Stimulated activated CD4-positive, alpha-beta T cell treated with anti-CD3 and anti-CD28 coated beads, Interleukin-1b, Interleukin-23, amount 100 ng/mL, for 48 hours (primary cell): ENCODE measurements around the gene TRAM2.

Experiments used
- DNase-seq: peaks from one replicate; pipeline ENCODE4 v3.0.0-alpha.2; 2020

The TRAM2 gene, protein sequence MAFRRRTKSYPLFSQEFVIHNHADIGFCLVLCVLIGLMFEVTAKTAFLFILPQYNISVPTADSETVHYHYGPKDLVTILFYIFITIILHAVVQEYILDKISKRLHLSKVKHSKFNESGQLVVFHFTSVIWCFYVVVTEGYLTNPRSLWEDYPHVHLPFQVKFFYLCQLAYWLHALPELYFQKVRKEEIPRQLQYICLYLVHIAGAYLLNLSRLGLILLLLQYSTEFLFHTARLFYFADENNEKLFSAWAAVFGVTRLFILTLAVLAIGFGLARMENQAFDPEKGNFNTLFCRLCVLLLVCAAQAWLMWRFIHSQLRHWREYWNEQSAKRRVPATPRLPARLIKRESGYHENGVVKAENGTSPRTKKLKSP

DNA sequence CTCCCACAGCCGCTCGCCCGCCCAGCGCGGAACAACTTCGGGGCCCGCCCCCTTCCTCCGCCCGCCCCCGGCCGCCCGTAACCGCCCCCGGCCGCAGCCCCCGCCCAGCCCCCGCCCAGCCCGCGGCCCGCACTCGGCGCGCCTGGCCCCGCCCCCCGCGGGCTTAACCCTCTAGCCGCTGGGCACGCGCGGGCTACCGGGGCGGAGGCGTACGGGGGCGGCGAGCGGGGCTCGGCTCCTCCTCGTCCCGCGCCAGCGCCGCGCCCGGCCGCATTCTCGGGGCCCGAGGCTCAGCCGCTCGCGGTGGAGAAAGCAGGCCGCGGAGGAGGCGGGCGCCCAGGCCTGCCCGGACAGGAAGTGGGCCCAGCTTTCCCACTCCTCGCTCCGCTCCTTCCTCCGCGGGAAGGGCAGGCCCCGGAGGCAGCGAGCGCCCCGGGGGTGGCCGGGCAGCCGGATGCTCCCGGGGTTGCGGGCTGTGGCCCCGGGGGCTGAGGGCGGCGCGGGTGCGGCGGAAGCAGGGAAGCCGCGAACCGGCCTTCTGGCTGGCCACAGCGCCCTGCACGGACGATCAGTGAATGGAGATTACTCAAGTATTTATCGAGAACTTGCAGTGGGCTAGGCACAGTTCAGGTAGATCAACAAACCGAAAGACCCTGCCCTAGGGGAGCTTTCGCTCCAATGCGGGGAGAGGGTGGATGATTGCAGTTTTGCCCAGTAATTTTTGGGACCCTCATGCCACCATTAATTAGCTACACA is at the start of gene TRAM2:
TSS of gene TRAM2 (minus strand) at position 39 of the 756 bp plus-strand sequence. CDS start 145 bp downstream, outside the sequence.
- DNase-seq, result peak; percentile 56

GRCh38 chr6:52622810-52623209 is 46.0 kb upstream of the TRAM2 start:
- DNase-seq, result no peak

GRCh38 chr6:52621631-52622030 is 44.8 kb upstream of the TRAM2 start:
- DNase-seq, result no peak

GRCh38 chr6:52620906-52621190 is 44.0 kb upstream of the TRAM2 start:
- DNase-seq, result no peak

DNA sequence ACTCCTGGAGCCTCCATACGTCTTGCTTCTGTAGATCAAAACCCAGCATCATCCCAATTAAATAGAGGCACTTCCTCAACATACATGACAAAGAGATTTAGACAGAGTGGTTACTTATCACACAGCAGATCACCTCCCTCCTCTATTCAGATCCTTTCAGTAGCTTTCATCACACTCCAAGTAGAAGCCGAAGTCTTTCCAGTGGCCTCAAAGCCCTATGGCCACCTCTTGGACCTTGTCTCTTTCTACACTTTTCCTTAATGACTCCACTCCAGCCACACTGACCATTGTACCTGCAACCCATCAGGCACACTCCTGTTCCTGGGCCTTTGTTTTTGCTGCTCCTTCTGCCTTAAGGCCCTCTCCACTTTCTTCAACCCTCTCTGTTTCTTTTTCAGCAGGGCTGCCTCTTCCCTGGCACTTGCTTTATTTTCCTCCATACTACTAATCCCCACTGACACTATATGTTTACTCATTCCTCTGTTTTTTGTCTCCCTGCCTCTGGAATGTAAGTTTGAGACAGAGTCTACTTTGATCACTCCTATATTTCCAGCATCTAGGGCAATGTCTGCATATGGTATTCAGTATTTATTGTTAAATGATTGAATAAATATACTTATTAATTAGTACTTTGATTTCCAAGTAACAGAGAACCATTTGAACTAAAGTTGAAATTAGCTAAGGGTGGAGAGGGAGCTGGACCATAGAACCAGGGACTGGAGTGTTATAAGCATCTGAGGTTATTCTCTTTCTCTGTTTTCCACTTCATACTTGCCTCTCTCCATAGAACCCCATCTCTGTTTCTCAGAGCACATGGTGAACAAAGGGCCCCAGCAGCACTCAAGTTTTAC is 43.4 kb upstream of the TRAM2 start:
- DNase-seq, result no peak

DNA sequence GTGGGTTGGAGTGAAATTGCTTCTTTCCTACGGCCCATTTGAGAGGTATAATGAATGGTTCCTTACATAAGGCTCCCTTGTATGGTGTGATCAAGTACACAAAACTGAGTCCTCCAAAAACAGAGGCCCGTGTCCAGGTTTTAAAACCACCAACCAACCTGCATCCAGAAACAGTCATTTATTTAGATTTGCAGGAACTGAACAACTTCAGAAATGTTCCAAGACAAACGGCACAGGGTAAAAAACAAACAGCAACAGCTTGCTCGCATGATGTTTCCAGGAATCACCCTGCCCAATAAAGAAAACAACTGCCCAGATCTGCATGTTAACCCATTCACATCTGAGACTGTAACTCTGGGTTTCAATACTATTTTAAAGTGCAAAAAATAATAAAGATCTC is 40.2 kb upstream of the TRAM2 start:
- no peak for DNase-seq

GRCh38 chr6:52616059-52616690 is 39.3 kb upstream of the TRAM2 start:
- no peak for DNase-seq

DNA sequence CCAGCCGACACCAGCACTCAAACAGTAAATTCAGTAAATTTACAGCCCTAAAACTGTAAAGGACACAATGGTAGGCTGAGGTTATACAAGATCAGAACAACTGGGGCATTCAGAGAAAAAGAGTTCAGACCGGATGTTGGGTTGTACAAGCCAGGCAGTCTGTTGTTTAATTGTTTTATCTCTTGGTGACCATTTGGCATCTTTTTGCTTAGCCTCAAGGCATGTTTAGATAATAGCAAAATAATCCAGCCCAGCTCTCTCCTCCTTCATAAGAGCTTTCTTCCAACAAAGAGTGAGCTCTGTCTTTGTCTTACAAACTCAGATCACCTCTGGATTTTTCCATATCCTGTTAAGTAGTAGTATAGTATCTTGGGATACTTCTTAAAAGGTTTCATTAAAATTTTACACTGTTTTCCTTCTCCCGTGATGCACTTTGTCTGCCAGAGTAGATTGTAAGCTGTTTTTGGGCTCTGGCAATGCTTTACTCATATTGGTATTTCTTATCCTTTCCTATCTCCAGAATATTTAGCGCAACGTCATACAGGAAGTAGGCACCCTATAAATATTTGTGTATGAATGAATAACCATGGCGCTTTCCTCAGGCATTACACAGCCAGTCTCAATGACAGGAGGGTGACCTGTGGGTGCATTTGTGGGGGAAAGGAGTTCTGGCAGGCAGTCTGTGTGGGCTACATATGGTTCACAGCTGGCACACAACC is 35.6 kb upstream of the TRAM2 start:
- no peak for DNase-seq

DNA sequence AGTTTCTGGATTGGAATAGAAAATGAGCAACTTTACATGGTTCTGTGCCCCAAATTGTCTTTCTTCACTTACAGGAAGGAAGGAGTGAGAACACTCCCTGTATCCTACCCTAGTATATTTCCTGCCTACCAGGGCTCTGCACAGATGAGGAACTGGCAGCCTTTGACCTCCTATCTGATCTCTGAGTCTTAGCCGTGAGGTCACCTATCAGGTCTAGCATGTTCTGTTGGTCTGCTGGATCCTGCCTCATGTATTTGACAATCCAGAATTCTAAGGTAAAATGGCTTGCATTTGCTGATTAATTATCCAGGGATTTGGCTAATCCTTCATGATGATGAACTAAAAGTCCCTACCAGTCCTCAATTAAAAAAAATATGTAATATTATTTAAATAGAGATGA is 35.0 kb upstream of the TRAM2 start:
- DNase-seq, result no peak

- no peak for DNase-seq
Observed at GRCh38 chr6:52610745-52611355, 34.0 kb upstream of the TRAM2 start.

DNA sequence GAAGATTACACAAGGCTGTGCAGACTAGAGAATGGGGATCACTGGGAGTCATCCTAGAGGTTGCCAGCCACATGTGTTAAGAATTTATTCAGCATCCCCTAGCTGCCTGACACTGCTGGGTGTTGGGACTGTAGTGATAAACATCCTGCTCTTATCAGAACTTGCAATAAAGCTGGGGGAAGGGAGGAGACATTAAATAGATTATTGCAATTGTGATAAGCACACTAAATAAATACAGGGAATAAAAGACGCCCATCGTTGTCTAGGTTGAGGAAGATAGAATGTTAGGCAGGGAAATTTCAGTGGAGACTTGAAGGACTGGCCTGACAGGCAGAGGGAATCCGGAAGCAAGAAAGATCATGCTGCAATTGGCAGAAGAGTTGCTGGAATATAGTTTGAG is 33.2 kb upstream of the TRAM2 start:
- no peak for DNase-seq

DNA sequence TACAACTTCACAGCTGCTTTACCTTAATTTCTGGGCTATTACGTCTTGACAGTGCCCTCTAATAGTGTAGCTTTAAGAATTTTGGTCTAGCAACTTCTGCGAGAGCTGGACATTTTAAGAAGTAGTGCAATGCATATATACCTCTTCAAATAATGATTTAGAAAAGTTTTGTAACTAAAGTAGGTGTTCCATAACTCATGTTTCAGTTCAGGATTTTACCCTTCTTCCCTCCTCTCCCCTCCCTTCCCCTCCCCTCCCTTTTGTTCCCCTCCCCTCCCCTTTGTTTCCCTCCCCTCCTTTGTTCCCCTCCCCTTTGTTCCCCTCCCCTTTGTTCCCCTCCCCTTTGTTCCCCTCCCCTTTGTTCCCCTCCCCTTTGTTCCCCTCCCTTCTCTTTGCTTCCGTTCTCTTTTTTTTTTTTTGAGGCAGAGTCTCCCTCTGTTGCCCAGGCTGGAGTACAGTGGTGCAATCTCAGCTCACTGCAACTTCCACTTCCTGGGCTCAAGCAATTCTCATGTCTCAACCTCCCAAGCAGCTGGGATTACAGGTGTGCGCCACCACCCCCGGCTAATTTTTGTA is 28.8 kb upstream of the TRAM2 start:
- no peak for DNase-seq

GRCh38 chr6:52603000-52603795 is 26.3 kb upstream of the TRAM2 start:
- DNase-seq, result no peak

GRCh38 chr6:52598824-52599190 is 21.9 kb upstream of the TRAM2 start:
- no peak for DNase-seq

DNA sequence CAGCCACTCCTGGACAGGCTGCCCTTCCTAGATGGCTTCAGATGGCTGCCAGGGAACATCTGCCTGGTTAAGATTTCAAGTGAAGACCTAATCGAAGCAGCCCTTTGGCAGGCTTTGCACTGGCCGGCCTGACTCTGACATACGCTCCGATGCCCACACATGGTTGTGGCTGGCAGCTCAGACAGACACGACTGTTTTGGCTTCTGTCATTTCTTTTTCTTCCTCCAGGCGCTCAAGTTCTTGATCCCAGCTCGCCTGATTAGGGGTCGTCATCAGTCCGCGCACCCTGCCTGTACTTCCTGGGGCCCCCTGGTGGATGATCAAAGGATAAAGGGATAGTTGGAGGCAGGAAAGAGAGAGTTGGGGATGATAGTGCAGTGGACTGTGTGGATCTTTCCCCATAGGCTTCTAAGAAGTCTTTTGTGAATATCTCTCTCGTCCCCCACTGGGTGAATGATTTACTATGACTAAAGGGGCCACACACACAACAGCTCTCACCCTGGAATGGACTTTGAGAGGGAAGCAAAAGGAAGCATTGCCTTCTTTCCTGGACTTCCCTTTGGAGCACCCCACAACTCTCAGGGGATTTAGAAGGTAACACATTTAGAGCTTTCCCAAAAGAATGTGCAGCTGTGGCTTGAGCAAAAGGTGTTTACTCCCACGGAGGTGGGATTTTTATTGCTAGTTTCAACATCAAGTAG is 21.4 kb upstream of the TRAM2 start:
- peak; percentile 35 for DNase-seq

GRCh38 chr6:52597738-52598122 is 20.9 kb upstream of the TRAM2 start:
- no peak for DNase-seq

GRCh38 chr6:52596371-52597028 is 19.6 kb upstream of the TRAM2 start:
- DNase-seq, result no peak

DNA sequence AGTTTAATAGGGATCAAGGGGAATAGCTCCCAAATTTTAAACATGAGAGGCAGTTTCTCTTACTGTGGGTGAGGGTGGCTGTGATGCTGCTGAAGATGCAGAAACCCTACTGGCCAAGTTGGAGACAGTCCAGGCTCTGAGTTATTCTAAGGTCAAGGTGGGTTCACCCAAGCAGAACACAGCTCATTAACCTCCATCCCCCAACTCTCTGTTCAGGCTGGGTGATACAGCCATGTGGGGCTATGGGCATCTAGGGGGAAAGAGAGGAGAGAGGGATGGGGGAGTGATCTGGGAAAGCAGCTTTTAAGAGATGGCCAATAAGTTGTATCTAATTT is 18.9 kb upstream of the TRAM2 start:
- DNase-seq, result no peak

- no peak for DNase-seq
Observed at GRCh38 chr6:52595000-52595795, 18.3 kb upstream of the TRAM2 start.
